Measurements from ENCODE around the gene NEAT1. TPM values are rescaled to one million over a fixed set of nuclear protein-coding genes. Genes with fewer than 3 reads are reported as not detected.
A peak's percentile ranks its signal among the peaks of the same experiment; 100 is the strongest.

Gene NEAT1
- total RNA-seq (2011; cell fraction: chromatin; rRNA removed; ENCODE audit: low replicate concordance): 684 and 1,510 TPM in 2 replicates
- total RNA-seq (2011; cell fraction: nucleolus; rRNA removed): 291 and 321 TPM in 2 replicates
- total RNA-seq (2011; cell fraction: nucleoplasm; rRNA removed): 737 and 1,283 TPM in 2 replicates
- total RNA-seq (2014; rRNA removed) (15.2 and 20.1 TPM in 2 replicates), total RNA-seq (2014; rRNA removed; fragmentation: Illumina TruSeq; extraction: Trizol) (62.8 and 76.9 TPM in 2 replicates), total RNA-seq (2015; rRNA removed; fragmentation: Illumina TruSeq; extraction: Trizol) (26.3 and 31.5 TPM in 2 replicates), total RNA-seq (2021) (129 and 208 TPM in 2 replicates), polyA plus RNA-seq (2011; rRNA removed) (56.2 and 171 TPM in 2 replicates), polyA plus RNA-seq (2014; fragmentation: Illumina TruSeq; extraction: Trizol) (137 and 146 TPM in 2 replicates), polyA plus RNA-seq (2014; fragmentation: Nextera tagmentation; extraction: Ambion mirVana) (10 to 100 TPM; 22.8 to 30.1 TPM), polyA plus RNA-seq (2014; rRNA removed) (382 and 389 TPM in 2 replicates), polyA minus RNA-seq (2011; rRNA and poly(A)+ RNA removed) (92.6 and 137 TPM in 2 replicates), Bru-seq, nascent RNA (percentile 100 among the genes with signal in this experiment), BruChase-seq, experiment 1, labeled RNA remaining after a 2-hour chase (percentile 100 among the genes with signal in this experiment), BruChase-seq, experiment 2, labeled RNA remaining after a 6-hour chase (percentile 100 among the genes with signal in this experiment)
- 45.5 and 49.2 TPM in 2 replicates for polyA plus RNA-seq (2011; cell fraction: cytosol; rRNA removed)
- 234 and 651 TPM in 2 replicates for polyA plus RNA-seq (2011; cell fraction: nucleus; rRNA removed)
- 312 and 328 TPM in 2 replicates for polyA plus RNA-seq (2012)
- polyA minus RNA-seq (2011; cell fraction: cytosol; rRNA and poly(A)+ RNA removed): 19.9 and 35.6 TPM in 2 replicates
- 168 and 220 TPM in 2 replicates for polyA minus RNA-seq (2011; cell fraction: nucleus; rRNA and poly(A)+ RNA removed)
- long read RNA-seq, experiment 1, full-length matches to known transcripts: 239 of 239 reads
- long read RNA-seq, experiment 1, partial matches to known transcripts: 0 of 239 reads
- long read RNA-seq, experiment 1, other reads (novel, unspliced or antisense): 0 of 239 reads
- long read RNA-seq, experiment 2, full-length matches to known transcripts: 28 of 28 reads
- long read RNA-seq, experiment 2, partial matches to known transcripts: 0 of 28 reads
- long read RNA-seq, experiment 2, other reads (novel, unspliced or antisense): 0 of 28 reads
- long read RNA-seq, experiment 3, full-length matches to known transcripts: 1 of 1 reads
- long read RNA-seq, experiment 3, partial matches to known transcripts: 0 of 1 reads
- long read RNA-seq, experiment 3, other reads (novel, unspliced or antisense): 0 of 1 reads

GRCh38 chr11:65422633-65423515 is at the start of gene NEAT1:
NEAT1 (plus strand) TSS chr11:65422798.
- peak; percentile 54 for ATAC-seq
- BruUV-seq (replicated peaks): TSS peak; percentile 63
- TF ChIP-seq ZFP36 (IDR thresholded peaks at IDR 0.05; ENCODE audit: low read depth, low read length, partially characterized antibody) (peak; percentile 46), HMG20A (CRISPR knock-in tag; conservative IDR thresholded peaks at IDR 0.05) (peak; percentile 99), TFE3 (CRISPR knock-in tag; IDR thresholded peaks at IDR 0.05) (peak; percentile 93), ZBTB5 (IDR thresholded peaks at IDR 0.05) (0 out of 2 replicates have a peak, but pooled peaks have one; percentile 37), PRPF4 (IDR thresholded peaks at IDR 0.05; ENCODE audit: insufficient read depth, low read depth, low read length, poor library complexity, severe bottlenecking) (peak; percentile 100), RBFOX2 (IDR thresholded peaks at IDR 0.05; ENCODE audit: low read depth, low read length) (peak; percentile 98), ZNF75A (CRISPR knock-in tag; IDR thresholded peaks at IDR 0.05) (peak; percentile 95), MCM3 (IDR thresholded peaks at IDR 0.05) (no peak), NR3C1 (CRISPR knock-in tag; IDR thresholded peaks at IDR 0.05) (0 out of 2 replicates have a peak, but pooled peaks have one; percentile 63), NEUROD1 (IDR thresholded peaks at IDR 0.05; ENCODE audit: borderline replicate concordance, low read depth, low read length, partially characterized antibody) (peak; percentile 96)

More at GRCh38 chr11:65422633-65423515, at the start of gene NEAT1:
- Histone ChIP-seq H3K9me3 (replicated peaks; ENCODE audit: control insufficient read depth, insufficient read depth, low read depth, low read length) (no peaks in the 10 kb centered on the region), H3K36me3 (ENCODE audit: control insufficient read depth, insufficient read depth, low read length) (peaks cover 47% of the 10 kb centered on the region), H2AFZ (ENCODE audit: low read depth, low read length) (peak within 1 kb of the TSS; percentile 64), H3K27ac (ENCODE audit: extremely low read depth, low read depth, low read length) (peak within 1 kb of the TSS; percentile 98), H3K9ac (ENCODE audit: insufficient read depth in 1 of 2, low read depth in 2 of 2, low read length in 2 of 2) (peak within 1 kb of the TSS; percentile 98 to 100), H3K4me3 (peak within 1 kb of the TSS; percentile 79), H3K4me1 (replicated peaks in 1 of 2; ENCODE audit: control insufficient read depth in 2 of 2, insufficient read depth in 2 of 2, low read length in 2 of 2) (peaks cover 34 to 45% of the 10 kb centered on the region in 2 experiments), H3K4me2 (ENCODE audit: insufficient read depth, low read length) (peak within 1 kb of the TSS; percentile 97), H3K79me2 (ENCODE audit: control insufficient read depth, insufficient read depth, low read length) (peaks cover 92% of the 10 kb centered on the region), H3K9me1 (ENCODE audit: control insufficient read depth, insufficient read depth, low read length) (no peaks in the 10 kb centered on the region), H3K27me3 (ENCODE audit: control insufficient read depth in 2 of 2, insufficient read depth in 2 of 2, low read length in 2 of 2) (no peaks in the 10 kb centered on the region), H4K20me1 (replicated peaks; ENCODE audit: control insufficient read depth, insufficient read depth, low read length) (peaks cover 52% of the 10 kb centered on the region)
- CTCF ChIA-PET (ENCODE audit: low intra/inter-chr PET ratio): no interaction called here
- in situ Hi-C loops (cut with MboI): no loop called here
- intact Hi-C loops (cut with micrococcal nuclease): loop anchor here (1.0 kb wide), 1 partner anchor 74 kb away; no protein-coding TSS in a partner anchor
- 1% methylated on average over 35 of the region's 40 CpGs for WGBS (ENCODE audit: insufficient coverage, low coverage, missing lambda C conversion rate)
- FAIRE-seq: peak; percentile 74
- DNase-seq (ENCODE audit: extremely low read depth in 1 of 4, low spot score in 3 of 4): peak; percentile 75 to 96 (median 82)
- POLR2A ChIA-PET: interaction anchor here (0.6 to 17.3 kb wide), 79 partner anchors 6 to 1545 kb away, joined by 3 to 1349 read pairs (median 5); partner anchors contain the start of genes CAPN1, CDC42EP2, DPF2 and EHBP1L1

All from K562 (cell line).